ENCODE results near the gene MT3.
A peak's percentile ranks its signal among the peaks of the same experiment; 100 is the strongest.

The MT3 gene

GRCh38 chr16:56542039-56542438 is 47.3 kb upstream of the MT3 start:
- H3K4me3 ChIP-seq (ENCODE audit: low read depth, low read length), result no peak overlapping the region
- CTCF ChIA-PET, result no interaction called here
- no peak overlapping the region for H3K27ac ChIP-seq (ENCODE audit: extremely low read depth, low read depth, low read length)
- POLR2A ChIA-PET, result interaction anchor here (0.5 kb wide), 1 partner anchor 298 kb away, joined by 4 read pairs; no protein-coding TSS in a partner anchor
- H3K9me3 ChIP-seq (ENCODE audit: control insufficient read depth, insufficient read depth, low read depth, low read length), result no peaks in the 10 kb centered on the region
- TF ChIP-seq ZNF654 (tag by site-specific recombination; IDR thresholded peaks at IDR 0.05; ENCODE audit: low read depth) (no peak), KLF16 (tag by site-specific recombination; IDR thresholded peaks at IDR 0.05) (no peak), HOXD13 (CRISPR knock-in tag; IDR thresholded peaks at IDR 0.05; ENCODE audit: borderline replicate concordance) (no peak), ZNF433 (tag by site-specific recombination; IDR thresholded peaks at IDR 0.05; ENCODE audit: low read depth) (no peak), ZNF2 (tag by site-specific recombination; IDR thresholded peaks at IDR 0.05) (no peak), PBX3 (CRISPR knock-in tag; IDR thresholded peaks at IDR 0.05) (no peak), ZBTB11 (tag by site-specific recombination; conservative IDR thresholded peaks at IDR 0.05; ENCODE audit: low read depth) (no peak), ZNF747 (tag by site-specific recombination; IDR thresholded peaks at IDR 0.05) (no peak), ZNF561 (tag by site-specific recombination; IDR thresholded peaks at IDR 0.05; ENCODE audit: borderline replicate concordance) (no peak), ZNF48 (tag by site-specific recombination; IDR thresholded peaks at IDR 0.05) (no peak), KLF10 (tag by site-specific recombination; IDR thresholded peaks at IDR 0.05) (no peak)
- H3K4me1 ChIP-seq (ENCODE audit: control insufficient read depth, insufficient read depth, low read length), result no peaks in the 10 kb centered on the region
- H3K36me3 ChIP-seq (ENCODE audit: control insufficient read depth in 2 of 2, insufficient read depth in 1 of 2, low read length in 2 of 2), result no peaks in the 10 kb centered on the region

GRCh38 chr16:56547120-56547948 is 42.0 kb upstream of the MT3 start:
- Histone ChIP-seq H3K27ac (ENCODE audit: extremely low read depth, low read depth, low read length) (no peak overlapping the region), H3K4me1 (ENCODE audit: control insufficient read depth, insufficient read depth, low read length) (0 out of 2 replicates have a peak, but pooled peaks cover 5% of the 10 kb centered on the region), H3K9me3 (ENCODE audit: control insufficient read depth, insufficient read depth, low read depth, low read length) (no peaks in the 10 kb centered on the region), H3K36me3 (ENCODE audit: control insufficient read depth in 2 of 2, insufficient read depth in 1 of 2, low read length in 2 of 2) (no peaks in the 10 kb centered on the region), H3K4me3 (ENCODE audit: low read depth, low read length) (no peak overlapping the region)
- ChIA-PET CTCF (interaction anchor here (0.6 to 1.2 kb wide), 4 partner anchors 30 to 159 kb away, joined by 3 to 6 read pairs (median 5); no protein-coding TSS in a partner anchor), POLR2A (interaction anchor here (0.7 kb wide), 1 partner anchor 195 kb away, joined by 5 read pairs; no protein-coding TSS in a partner anchor)
- TF ChIP-seq ZNF280D (tag by site-specific recombination; IDR thresholded peaks at IDR 0.05) (no peak), ZNF488 (tag by site-specific recombination; IDR thresholded peaks at IDR 0.05) (no peak), ZNF248 (tag by site-specific recombination; IDR thresholded peaks at IDR 0.05) (no peak), ZNF112 (tag by site-specific recombination; IDR thresholded peaks at IDR 0.05) (no peak), ZSCAN16 (tag by site-specific recombination; IDR thresholded peaks at IDR 0.05) (peak; percentile 89), ZNF26 (tag by site-specific recombination; IDR thresholded peaks at IDR 0.05) (no peak), ZSCAN4 (tag by site-specific recombination; IDR thresholded peaks at IDR 0.05) (no peak), ZFP3 (tag by site-specific recombination; IDR thresholded peaks at IDR 0.05; ENCODE audit: low read depth) (no peak), ZNF223 (tag by site-specific recombination; IDR thresholded peaks at IDR 0.05) (no peak)

Data from HEK293 (cell line).